Bone marrow (tissue), 2 donors: ENCODE measurements around the gene ZSCAN9.
A peak's percentile ranks its signal among the peaks of the same experiment; 100 is the strongest.

Source experiments
- DNase-seq, 2 donors: peaks; one replicate each; lab custom pipeline; 2025; lab: John Stamatoyannopoulos, UW

The ZSCAN9 gene

GRCh38 chr6:28225056-28225834 is at the start of gene ZSCAN9:
Gene ZSCAN9, plus strand, starts transcription at chr6:28225275. Its CDS starts 1,810 bp downstream, at chr6:28227085.
- peak; percentile 39 to 60 for DNase-seq

DNA sequence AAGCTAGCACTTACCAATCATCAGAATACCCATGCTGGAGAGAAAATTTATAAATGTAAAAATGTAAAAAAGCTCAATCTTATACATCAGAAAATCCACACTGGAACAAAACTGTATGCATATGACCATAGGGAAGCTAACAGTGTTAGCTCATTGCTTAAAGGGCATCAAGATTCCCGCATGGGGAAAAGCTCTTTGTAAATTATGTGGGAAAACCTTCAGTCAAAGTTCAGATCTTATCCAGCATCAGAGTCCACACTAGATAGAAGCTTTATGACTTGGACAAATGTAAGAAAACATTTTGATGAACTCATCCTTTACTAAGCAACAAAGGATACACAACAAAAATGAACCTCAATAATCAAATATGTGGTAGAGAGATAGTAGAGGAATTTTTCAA is 48.7 kb upstream of the ZSCAN9 start:
- DNase-seq, result no peak

- DNase-seq, result no peak
These were observed 42.8 kb upstream of the ZSCAN9 start for GRCh38 chr6:28182255-28182654.

DNA sequence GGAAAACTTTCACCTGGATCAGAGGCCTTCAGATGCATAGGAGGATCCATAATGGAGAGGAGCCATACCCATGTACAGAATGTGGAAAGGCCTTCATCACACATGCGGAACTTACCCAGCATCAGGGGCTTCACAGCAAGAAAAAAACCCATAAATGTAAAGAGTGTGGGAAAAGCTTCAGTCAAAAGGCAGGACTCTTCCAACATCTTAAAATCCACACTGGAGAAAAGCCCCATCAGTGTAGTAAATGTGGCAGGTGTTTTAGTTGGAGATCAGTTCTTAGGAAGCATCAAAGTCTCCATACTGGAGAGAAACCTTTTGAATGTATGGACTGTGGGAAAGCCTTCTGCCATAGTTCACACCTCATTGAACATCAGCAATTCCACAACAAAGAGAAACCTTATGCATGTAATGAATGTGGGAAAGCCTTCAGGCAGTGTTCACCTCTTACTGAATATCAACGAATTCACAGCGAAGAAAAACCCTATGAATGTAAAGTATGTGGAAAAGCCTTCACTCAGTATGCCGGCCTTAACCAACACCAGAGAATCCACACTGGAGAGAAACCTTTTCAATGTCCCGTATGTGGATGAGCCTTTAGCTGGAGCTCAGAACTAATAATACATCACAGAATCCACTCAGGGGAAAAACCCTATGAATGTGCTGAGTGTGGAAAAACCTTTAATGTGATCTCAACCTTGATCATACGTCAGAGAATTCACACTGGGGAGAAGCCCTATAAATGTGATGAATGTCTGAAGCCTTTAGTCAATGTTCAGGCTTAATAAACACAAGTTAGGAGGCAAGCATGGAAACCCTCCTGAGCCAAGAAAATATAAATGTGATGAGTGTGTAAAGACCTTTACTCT is 36.7 kb upstream of the ZSCAN9 start:
- DNase-seq, result no peak

- no peak for DNase-seq
These were observed 25.1 kb upstream of the ZSCAN9 start for GRCh38 chr6:28200020-28200419.

DNA sequence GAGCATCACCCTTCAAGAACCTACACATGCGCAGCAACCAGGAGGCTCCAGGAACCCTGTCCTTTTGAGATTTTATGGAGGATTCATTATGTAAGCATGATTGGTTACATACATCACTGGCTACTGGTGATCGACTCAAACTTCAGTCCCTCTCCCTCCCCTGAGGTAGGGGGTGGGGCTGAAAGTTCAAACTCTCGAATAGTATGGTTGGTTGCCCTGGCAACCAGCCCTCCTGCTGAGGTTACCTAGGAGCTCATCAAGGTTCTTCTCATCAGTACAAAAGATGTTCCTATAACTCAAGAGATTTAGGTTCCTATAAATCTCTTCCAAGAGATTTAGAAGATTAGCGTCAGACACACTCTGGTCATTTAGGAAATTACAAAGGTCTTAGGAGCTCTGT is 21.9 kb upstream of the ZSCAN9 start:
- DNase-seq, result no peak

DNA sequence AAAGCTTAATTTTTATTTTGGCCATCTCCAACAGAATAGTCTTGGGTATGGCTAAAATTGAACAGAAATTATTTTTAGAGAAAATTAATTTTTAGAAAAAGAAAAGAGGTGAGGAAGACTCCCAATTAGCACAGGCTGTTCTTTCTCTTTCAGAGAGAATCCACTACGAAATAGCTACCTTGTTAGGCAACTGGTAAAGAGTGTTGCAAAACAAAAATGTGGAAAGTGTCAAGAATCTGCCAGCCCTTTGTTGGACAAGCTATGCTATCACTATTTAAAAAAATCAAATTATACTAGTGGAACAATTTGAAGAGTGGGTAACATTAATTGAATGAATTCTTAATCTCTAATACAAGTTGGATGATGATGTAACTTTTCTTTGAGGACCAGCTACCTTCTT is 19.2 kb upstream of the ZSCAN9 start:
- no peak for DNase-seq

- DNase-seq, result no peak
These were observed 18.5 kb upstream of the ZSCAN9 start for GRCh38 chr6:28206527-28206926.

GRCh38 chr6:28206928-28207509 is 18.1 kb upstream of the ZSCAN9 start:
- no peak for DNase-seq

DNA sequence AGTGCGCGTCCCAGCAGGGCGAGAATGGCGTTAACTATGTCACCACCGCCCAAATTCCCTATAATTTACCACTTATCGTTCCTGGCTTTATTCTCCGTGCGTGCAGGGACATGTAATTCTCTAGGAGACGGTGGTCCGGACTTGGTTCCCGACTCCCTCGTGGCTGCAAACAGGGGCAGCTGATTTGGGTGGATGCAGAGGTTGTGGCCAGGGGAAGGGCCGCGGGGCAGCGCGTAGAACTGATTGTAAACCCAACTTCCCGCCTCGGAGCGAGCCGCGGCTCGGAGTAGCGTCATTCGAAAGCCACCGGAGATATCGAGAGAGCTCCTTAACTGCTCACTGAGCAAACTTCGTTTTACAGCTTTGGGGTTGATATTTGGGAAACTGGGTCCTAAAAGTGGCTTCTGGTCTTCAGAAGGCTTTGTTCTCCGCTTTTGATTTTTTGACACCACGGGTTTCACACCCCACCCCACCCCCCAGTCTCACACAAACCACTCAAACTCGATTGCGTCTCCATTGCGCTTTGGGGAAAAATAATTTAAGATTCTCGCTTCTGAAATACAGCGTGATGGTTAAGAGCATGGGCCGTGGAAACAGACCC is 17.5 kb upstream of the ZSCAN9 start:
- DNase-seq, result peak in 1 of 2 donors; percentile 38

- no peak for DNase-seq
These were observed 16.9 kb upstream of the ZSCAN9 start for GRCh38 chr6:28208111-28208659.

DNA sequence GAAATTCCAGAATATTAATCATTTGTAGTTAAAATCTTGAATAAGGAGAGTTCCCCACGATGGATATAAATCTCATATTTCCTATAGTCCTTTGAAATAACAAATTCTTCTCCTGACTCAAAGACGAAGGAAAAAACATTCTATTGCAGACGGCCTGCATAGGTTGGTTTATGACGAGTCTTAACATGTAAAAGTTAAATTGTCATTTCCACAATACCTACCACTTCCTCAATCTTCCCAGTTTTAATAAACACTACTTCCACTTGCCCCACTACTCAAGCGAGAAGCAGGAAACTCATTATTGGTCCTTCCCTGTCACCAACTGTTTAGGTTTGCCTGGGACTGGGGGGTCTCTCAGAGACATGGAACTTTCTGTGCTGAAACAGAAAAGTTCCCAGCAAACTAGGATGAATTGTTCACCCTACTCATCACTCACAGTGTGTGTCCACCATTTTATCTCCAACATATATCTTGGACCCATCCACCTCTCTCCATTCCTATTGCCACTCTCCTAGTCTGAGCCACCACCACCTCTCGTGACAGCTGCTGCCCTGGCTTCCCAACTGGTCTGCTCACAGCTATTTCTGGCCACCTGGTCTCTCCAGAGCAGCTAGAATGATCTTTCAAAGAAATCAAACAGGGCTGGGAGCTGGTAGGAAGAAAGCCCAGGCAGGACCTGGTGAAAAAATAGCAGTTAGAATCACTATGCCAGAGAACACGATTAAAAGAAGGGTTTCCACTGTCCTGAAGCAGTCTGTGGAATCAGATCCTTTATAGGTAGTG is 15.1 kb upstream of the ZSCAN9 start:
- DNase-seq, result no peak

DNA sequence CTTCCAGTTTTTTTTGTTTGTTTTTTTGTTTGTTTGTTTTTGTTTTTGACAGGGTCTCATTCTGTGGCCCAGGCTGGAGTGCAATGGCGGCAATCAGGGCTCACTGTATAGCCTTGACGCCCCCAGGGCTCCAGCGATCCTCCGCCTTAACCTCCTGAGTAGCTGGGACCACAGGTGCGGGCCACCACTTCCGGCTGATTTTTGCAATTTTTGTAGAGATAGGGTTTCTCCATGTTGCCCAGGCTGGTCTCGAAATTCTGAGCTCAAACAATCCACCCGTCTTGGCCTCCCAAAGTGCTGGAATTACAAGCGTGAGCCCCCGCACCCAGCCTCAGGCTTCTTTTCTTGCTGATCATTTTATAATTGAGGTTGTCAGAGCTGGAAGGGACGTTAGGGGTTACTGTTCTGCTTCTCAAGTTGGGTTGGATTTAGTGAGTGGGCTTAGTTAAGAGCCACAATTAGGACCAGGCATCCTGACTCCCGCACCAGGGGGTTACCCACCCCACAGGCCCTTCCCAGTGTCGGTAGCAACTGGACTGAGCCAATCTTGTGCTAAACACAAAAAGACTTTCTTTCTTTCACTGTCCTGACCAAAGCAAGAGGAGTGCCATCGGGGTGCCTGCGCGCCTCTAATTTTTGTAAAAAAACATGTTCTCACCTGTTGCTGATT is 13.1 kb upstream of the ZSCAN9 start:
- no peak for DNase-seq

DNA sequence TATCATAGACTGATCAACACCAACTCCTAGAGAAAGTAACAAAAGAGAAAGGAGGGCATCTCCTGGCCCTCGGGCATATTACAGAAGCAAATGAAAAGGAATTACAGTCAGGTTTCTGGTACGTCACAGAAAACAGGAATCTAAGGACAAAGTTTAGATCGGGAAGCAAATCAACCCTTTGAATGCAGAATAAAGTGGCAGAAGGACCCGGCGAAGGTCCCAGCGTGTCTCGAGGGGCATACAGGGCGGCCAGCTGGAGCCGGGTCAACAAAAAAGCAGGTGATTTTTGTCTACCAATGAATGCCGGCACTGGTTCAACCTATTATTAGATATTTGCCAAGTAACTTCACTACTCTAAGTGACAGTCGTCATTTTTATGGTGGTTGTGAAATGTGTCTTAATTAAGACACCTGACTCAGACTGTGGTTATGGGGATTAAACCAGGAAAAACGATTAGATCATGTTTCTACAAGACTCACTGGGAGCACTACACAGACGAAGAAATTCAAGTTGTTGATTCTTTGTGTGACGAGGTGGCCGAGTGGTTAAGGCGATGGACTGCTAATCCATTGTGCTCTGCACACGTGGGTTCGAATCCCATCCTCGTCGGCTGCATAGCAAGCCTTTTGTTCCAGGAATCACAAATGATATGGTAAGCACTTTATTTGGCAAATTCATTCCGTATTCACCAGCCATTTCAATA is 12.4 kb upstream of the ZSCAN9 start:
- DNase-seq, result peak in 1 of 2 donors; percentile 64

DNA sequence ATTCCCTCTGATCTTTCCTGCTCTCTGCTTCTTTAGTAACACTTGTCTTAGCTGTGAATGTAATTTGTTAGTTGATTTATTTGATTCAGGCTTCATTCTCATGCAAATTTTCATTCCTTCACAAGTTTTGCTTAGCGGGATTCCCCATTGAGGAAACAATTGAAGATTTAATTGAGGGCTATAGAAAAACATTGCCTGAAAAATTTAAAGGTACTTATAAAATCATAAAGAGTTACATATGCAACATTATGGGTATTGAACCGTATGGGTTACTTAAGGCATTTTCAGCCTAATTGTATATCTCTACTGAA is 11.9 kb upstream of the ZSCAN9 start:
- DNase-seq, result no peak

- peak in 1 of 2 donors; percentile 19 for DNase-seq
These were observed 9.7 kb upstream of the ZSCAN9 start for GRCh38 chr6:28215425-28215824.

DNA sequence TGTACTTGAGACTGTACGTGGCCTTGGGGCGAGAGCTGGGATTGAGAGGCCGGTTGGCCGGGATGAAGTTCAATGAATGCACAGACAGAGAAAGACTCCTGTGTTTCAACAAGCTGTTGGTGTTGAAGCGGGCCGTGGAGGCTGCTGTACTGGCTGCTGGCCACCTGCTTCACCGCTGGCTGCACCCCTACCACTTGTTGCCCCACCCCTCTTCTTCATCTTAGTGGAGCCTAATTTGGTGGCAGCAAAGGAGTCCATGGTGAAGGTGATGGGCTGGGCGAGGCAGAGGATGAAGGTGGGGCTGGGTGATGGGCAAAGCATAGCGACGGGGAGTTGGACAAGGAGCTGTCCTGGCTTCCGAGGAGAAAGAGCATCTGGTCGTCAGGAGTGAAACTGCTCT is 7.2 kb upstream of the ZSCAN9 start:
- no peak for DNase-seq

DNA sequence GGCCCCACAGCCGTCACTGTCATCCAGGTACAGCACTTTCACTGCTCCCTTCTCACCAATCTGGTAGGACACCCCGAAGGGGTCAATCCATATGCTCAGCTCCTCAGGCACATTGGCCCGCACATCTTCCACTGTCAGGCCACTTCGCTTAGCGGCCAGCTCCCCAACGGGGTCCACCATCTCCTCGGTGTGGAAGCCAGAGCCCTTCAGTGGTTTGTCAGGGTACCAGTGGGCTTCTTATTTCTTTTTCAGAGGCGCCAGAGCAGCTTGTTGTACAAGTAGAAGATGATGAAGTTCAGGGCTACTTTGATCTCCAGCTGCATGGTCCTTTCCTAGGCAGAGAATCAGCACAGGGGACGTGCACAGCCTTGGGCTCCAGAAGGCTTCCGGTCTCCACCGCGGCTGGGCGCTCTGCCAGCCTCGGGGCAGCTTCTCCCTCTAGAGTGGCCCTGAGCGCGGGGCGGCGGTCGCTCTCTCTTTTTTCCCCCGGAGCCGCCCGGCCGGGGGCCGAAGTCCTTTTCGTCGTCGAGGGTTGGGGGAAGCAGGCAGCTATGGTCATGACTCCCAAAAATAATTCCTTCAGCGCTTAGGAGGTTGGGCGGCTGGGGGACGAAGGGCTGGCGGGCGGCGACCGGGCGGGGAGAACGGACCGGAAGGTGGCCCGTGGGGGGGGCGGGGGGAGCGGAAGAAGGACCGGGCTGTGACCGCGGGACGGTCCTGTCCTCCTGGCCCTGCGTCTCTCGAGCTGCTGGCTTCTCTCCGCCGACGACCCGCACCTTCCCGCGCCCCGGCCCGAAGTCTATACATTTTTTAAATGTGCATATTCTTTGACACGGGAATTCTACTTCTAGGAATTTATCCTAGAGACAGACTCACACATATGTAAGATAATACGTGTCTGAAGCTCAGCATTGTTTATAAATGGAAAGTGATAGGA is 6.5 kb upstream of the ZSCAN9 start:
- DNase-seq, result peak; percentile 58 to 72
